GM12878 (cell line): ENCODE results near the gene DMKN. TPM values are rescaled to one million over a fixed set of nuclear protein-coding genes. Genes with fewer than 3 reads are reported as not detected.

Experiments used
- ATAC-seq: fragments of 200-7000 bp; cut with Tn5 transposase; 3 replicates; pipeline ENCODE4 v1.9.1; 2020; ENCODE audit warnings: mild to moderate bottlenecking, moderate library complexity
- BruUV-seq: library from RNA; stranded (reverse); fragments of 400-500 nt; replicated peaks from 2 replicates; lab custom pipeline; 2021; lab: Mats Ljungman, UMichigan
- CTCF ChIA-PET: fragments of 300-600 bp; sonication (Branson Sonifier 250); formaldehyde crosslinking; extraction: SDS; loops from one replicate; lab custom pipeline; 2021; ENCODE audit warnings: inconsistent platforms; lab: Yijun Ruan, JAX
- POLR2A ChIA-PET: fragments of 350-600 bp; formaldehyde crosslinking; extraction: SDS; loops from one replicate; lab custom pipeline; 2021; ENCODE audit warnings: inconsistent platforms; lab: Charles Lee
- RAD21 ChIA-PET: fragments of 300-600 bp; sonication (Branson Sonifier 250); formaldehyde crosslinking; loops from one replicate; lab custom pipeline; 2023; ENCODE audit warnings: antibody characterized with exemption; ENCODE audit not compliant: unreplicated experiment; lab: Charles Lee
- SMC1A ChIA-PET: fragments of 300-600 bp; sonication (Branson Sonifier 250); formaldehyde crosslinking; loops from one replicate; lab custom pipeline; 2023; ENCODE audit not compliant: unreplicated experiment, uncharacterized antibody; lab: Charles Lee
- DNase-seq: peaks from one replicate; pipeline ENCODE4 v3.0.0-alpha.2; 2011; ENCODE audit warnings: low read depth, low spot score
- FAIRE-seq: peaks from 3 replicates; lab custom pipeline; 2011; peaks lifted over from hg19 to GRCh38; lab: Jason Lieb, UNC
- H2AFZ ChIP-seq: 2 replicates; pipeline ENCODE4 v1.6.0; 2011; ENCODE audit warnings: low read depth, low read length, control low read depth; ENCODE audit not compliant: control insufficient read depth
- H3K27ac ChIP-seq: 2 replicates; pipeline ENCODE4 v1.5.1; 2011; ENCODE audit warnings: control low read depth; ENCODE audit not compliant: control insufficient read depth, insufficient read depth
- H3K27me3 ChIP-seq, 2 experiments: replicated peaks in 1 of 2; 2 replicates each; pipeline versions ENCODE4 v1.6.0 to v1.6.1; 2011; ENCODE audit warnings: low read length in 1 of 2; ENCODE audit not compliant: control insufficient read depth in 2 of 2, insufficient read depth in 2 of 2
- H3K36me3 ChIP-seq, 2 experiments: 2 replicates each; pipeline ENCODE4 v1.5.1; 2011; ENCODE audit warnings: low read length in 1 of 2; ENCODE audit not compliant: control insufficient read depth in 2 of 2, insufficient read depth in 2 of 2
- H3K4me1 ChIP-seq: 2 replicates; pipeline ENCODE4 v1.6.1; 2011; ENCODE audit warnings: mild to moderate bottlenecking, low read length, moderate library complexity, mixed read lengths; ENCODE audit not compliant: control insufficient read depth, insufficient read depth
- H3K4me2 ChIP-seq: 2 replicates; pipeline ENCODE4 v1.6.0; 2011; ENCODE audit warnings: control low read depth; ENCODE audit not compliant: control insufficient read depth, insufficient read depth
- H3K4me3 ChIP-seq: fragments of 200-600 bp; sonication (generic); 2 replicates; pipeline ENCODE4 v1.5.1; 2016
- H3K79me2 ChIP-seq: 2 replicates; pipeline ENCODE4 v1.6.0; 2011; ENCODE audit warnings: low read length; ENCODE audit not compliant: control insufficient read depth, insufficient read depth
- H3K9ac ChIP-seq: 2 replicates; pipeline ENCODE4 v1.8.0; 2011; ENCODE audit warnings: low read length, control low read depth, mixed read lengths; ENCODE audit not compliant: control insufficient read depth, insufficient read depth
- H3K9me3 ChIP-seq: replicated peaks from 3 replicates; pipeline ENCODE4 v1.5.1; 2011; ENCODE audit warnings: mild to moderate bottlenecking, low read length; ENCODE audit not compliant: control insufficient read depth, insufficient read depth
- H4K20me1 ChIP-seq: 2 replicates; pipeline ENCODE4 v1.6.0; 2011; ENCODE audit not compliant: control insufficient read depth, insufficient read depth
- ATF2 ChIP-seq: IDR thresholded peaks from 2 replicates; pipeline ENCODE4 v1.6.1; 2012; ENCODE audit warnings: low read length, inconsistent platforms
- FOS ChIP-seq: IDR thresholded peaks from 3 replicates; pipeline ENCODE4 v1.6.1; 2011; ENCODE audit warnings: borderline replicate concordance; ENCODE audit not compliant: insufficient read length; ENCODE audit errors: extremely low read depth
- HDGF ChIP-seq: fragments of 450-650 bp; IDR thresholded peaks from 2 replicates; pipeline ENCODE4 v1.6.1; 2016; ENCODE audit warnings: antibody characterized with exemption
- IKZF2 ChIP-seq, 2 experiments: fragments of 450-650 bp; IDR thresholded peaks; 2 replicates each; pipeline ENCODE4 v1.6.1; 2017; ENCODE audit warnings: mild to moderate bottlenecking in 2 of 2, moderate library complexity in 2 of 2
- JUNB ChIP-seq: IDR thresholded peaks from 2 replicates; pipeline ENCODE4 v1.6.1; 2016; ENCODE audit warnings: antibody characterized with exemption, mild to moderate bottlenecking
- KLF5 ChIP-seq: fragments of 450-650 bp; IDR thresholded peaks from 2 replicates; pipeline ENCODE4 v1.6.1; 2014; ENCODE audit warnings: mild to moderate bottlenecking; ENCODE audit not compliant: partially characterized antibody
- MEF2B ChIP-seq: fragments of 450-650 bp; IDR thresholded peaks from 2 replicates; pipeline ENCODE4 v1.6.1; 2018; ENCODE audit warnings: mild to moderate bottlenecking, moderate library complexity; ENCODE audit not compliant: partially characterized antibody, poor library complexity, severe bottlenecking
- MLLT1 ChIP-seq: fragments of 450-650 bp; IDR thresholded peaks from 2 replicates; pipeline ENCODE4 v1.6.1; 2016; ENCODE audit warnings: mild to moderate bottlenecking
- MTA3 ChIP-seq: IDR thresholded peaks from 2 replicates; pipeline ENCODE4 v1.6.1; 2012; ENCODE audit warnings: low read length, inconsistent platforms, borderline replicate concordance
- NR2F1 ChIP-seq: fragments of 450-650 bp; conservative IDR thresholded peaks from 2 replicates; pipeline ENCODE4 v1.6.1; 2017; ENCODE audit warnings: mild to moderate bottlenecking
- NRF1 ChIP-seq: conservative IDR thresholded peaks from 2 replicates; pipeline ENCODE4 v1.6.1; 2011; ENCODE audit warnings: mild to moderate bottlenecking, low read depth, low read length, improper control_type of control experiment
- SRF ChIP-seq, 2 experiments: IDR thresholded peaks; 2 replicates each; pipeline ENCODE4 v1.6.1; 2011; ENCODE audit warnings: low read depth in 2 of 2, low read length in 2 of 2, mild to moderate bottlenecking in 1 of 2, moderate library complexity in 1 of 2
- STAT1 ChIP-seq: fragments of 450-650 bp; conservative IDR thresholded peaks from 2 replicates; pipeline ENCODE4 v1.6.1; 2014; ENCODE audit warnings: antibody characterized with exemption, mild to moderate bottlenecking
- SUPT20H ChIP-seq: IDR thresholded peaks from 2 replicates; pipeline ENCODE4 v1.6.1; 2011; ENCODE audit warnings: low read depth, mild to moderate bottlenecking, low read length, moderate library complexity, borderline replicate concordance; ENCODE audit not compliant: control insufficient read depth
- ZSCAN29 ChIP-seq: fragments of 450-650 bp; IDR thresholded peaks from 2 replicates; pipeline ENCODE4 v1.6.1; 2017; ENCODE audit warnings: mild to moderate bottlenecking, moderate library complexity
- WGBS: methylation state at CpG from one replicate; pipeline ENCODE4 v1.1.6; 2016; ENCODE audit warnings: low lambda C conversion rate; ENCODE audit not compliant: insufficient replicate concordance, insufficient coverage; ENCODE audit errors: missing lambda C conversion rate; 5-methylcytosine and 5-hydroxymethylcytosine counted together
- in situ Hi-C: fragments of 300-500 bp; cut with MboI; formaldehyde crosslinking; loops from 9 replicates; pipeline ENCODE4 v1.14.3; 2018; ENCODE audit warnings: mixed read lengths
- intact Hi-C: fragments of 100-400 bp; cut with micrococcal nuclease; formaldehyde crosslinking; loops from one replicate; pipeline ENCODE4 v1.14.2; 2022; ENCODE audit not compliant: unreplicated experiment
- polyA plus RNA-seq, 11 experiments: library from polyadenylated mRNA; depleted of rRNA in 4 of 11; unstranded in 6 of 11; stranded (reverse) in 5 of 11; fragments of >200 nt; fragmentation: Nextera tagmentation in 4 of 11; fragmentation: Illumina TruSeq in 1 of 11; extraction: Ambion mirVana in 4 of 11; extraction: Trizol in 1 of 11; gene quantifications; 1 replicate in 1 of 11; 2 replicates in 10 of 11; pipeline versions ENCODE4 v1.2.1 to v1.2.3, GENCODE V29; 2011 to 2016; ENCODE audit warnings: inconsistent platforms in 2 of 11, missing spikeins in 2 of 11, low read depth in 1 of 11
- total RNA-seq, 4 experiments: library from RNA; depleted of rRNA in 3 of 4; stranded (reverse); fragments of >200 nt in 3 of 4; fragmentation: Illumina TruSeq in 1 of 4; extraction: Trizol in 1 of 4; gene quantifications; 2 replicates each; pipeline versions ENCODE4 v1.2.1 to v1.2.3, GENCODE V29; 2013 to 2021

Gene DMKN
- total and polyA plus RNA-seq, 10 of the 15 experiments (the other 5 are each of a cell fraction or from before 2014, with no cell fraction given) = 36.4 to 114 (median 58.6) TPM

GRCh38 chr19:35454663-35455062, 58.8 kb downstream of the DMKN start:
- RAD21 ChIA-PET = interaction anchor here (0.7 to 6.4 kb wide), 6 partner anchors 9 to 102 kb away, joined by 3 to 45 read pairs (median 6); no protein-coding TSS in a partner anchor
- intact Hi-C loops (no loop called here), in situ Hi-C loops (no loop called here)
- FAIRE-seq = no peak
- 94% methylated on average over 2 of the region's 2 CpGs for WGBS
- POLR2A ChIA-PET = interaction anchor here (0.6 to 1.4 kb wide), 6 partner anchors 32 to 331 kb away, joined by 3 to 7 read pairs (median 4); no protein-coding TSS in a partner anchor
- Histone ChIP-seq H3K9ac (no peak overlapping the region), H3K79me2 (no peaks in the 10 kb centered on the region; the same call in 1 of the 2 replicates), H3K4me1 (peaks cover 69% of the 10 kb centered on the region), H2AFZ (no peak overlapping the region), H3K27me3 (no peaks in the 10 kb centered on the region), H3K4me3 (no peak overlapping the region), H3K36me3 (no peaks in the 10 kb centered on the region), H4K20me1 (no peaks in the 10 kb centered on the region), H3K9me3 (no peaks in the 10 kb centered on the region), H3K27ac (no peak overlapping the region), H3K4me2 (no peak overlapping the region)
- no peak for DNase-seq
- no peak for ATAC-seq
- CTCF ChIA-PET = interaction anchor here (0.8 to 2.5 kb wide), 6 partner anchors 9 to 185 kb away, joined by 3 to 11 read pairs (median 5); no protein-coding TSS in a partner anchor
- BruUV-seq = no TSS peak
- no peak for TF ChIP-seq SUPT20H
- no peak for TF ChIP-seq HDGF
- no peak for TF ChIP-seq KLF5
- TF ChIP-seq STAT1 = no peak
- TF ChIP-seq NR2F1 = no peak
- no peak for TF ChIP-seq ATF2
- no peak for TF ChIP-seq ZSCAN29
- TF ChIP-seq MLLT1 = no peak
- no peak for TF ChIP-seq MEF2B
- TF ChIP-seq MTA3 = no peak
- no peak for TF ChIP-seq FOS
- TF ChIP-seq NRF1 = no peak
- TF ChIP-seq SRF (IDR thresholded peaks at IDR 0.05; ENCODE audit: low read depth in 2 of 2, low read length in 2 of 2) = no peak
- TF ChIP-seq IKZF2 (IDR thresholded peaks at IDR 0.05) = no peak
- no peak for TF ChIP-seq JUNB
- SMC1A ChIA-PET = interaction anchor here (1.0 to 17.4 kb wide), 8 partner anchors 6 to 121 kb away, joined by 3 to 237 read pairs (median 7); no protein-coding TSS in a partner anchor
